BJ (cell line): Measurements from ENCODE around the gene NF1. TPM values are rescaled to one million over a fixed set of nuclear protein-coding genes. Genes with fewer than 3 reads are reported as not detected.

ENCODE experiments used
- CTCF ChIA-PET: fragments of 350-600 bp; formaldehyde crosslinking; extraction: SDS; loops from one replicate; lab custom pipeline; 2021; ENCODE audit warnings: antibody characterized with exemption, inconsistent platforms; lab: Yijun Ruan, JAX
- POLR2A ChIA-PET: fragments of 300-600 bp; sonication (Branson Sonifier 250); formaldehyde crosslinking; extraction: SDS; loops from one replicate; lab custom pipeline; 2021; ENCODE audit warnings: antibody characterized with exemption; lab: Charles Lee
- DNase-seq: peaks from one replicate; pipeline ENCODE4 v3.0.0-alpha.2; 2011; ENCODE audit warnings: low read depth
- H3K27me3 ChIP-seq: 2 replicates; pipeline ENCODE4 v1.6.0; 2011; ENCODE audit warnings: low read length; ENCODE audit not compliant: control insufficient read depth, insufficient read depth
- H3K36me3 ChIP-seq: 2 replicates; pipeline ENCODE4 v1.5.1; 2011; ENCODE audit warnings: low read length; ENCODE audit not compliant: control insufficient read depth, insufficient read depth
- H3K4me3 ChIP-seq: 2 replicates; pipeline ENCODE4 v1.5.1; 2011; ENCODE audit warnings: low read depth, mild to moderate bottlenecking, control low read depth, low read length
- polyA plus RNA-seq: library from polyadenylated mRNA; depleted of rRNA; stranded (reverse); fragments of >200 nt; gene quantifications from 2 replicates; pipeline ENCODE4 v1.2.3, GENCODE V29; 2011
- TF ChIP-seq, protein P1 (sequence below): IDR thresholded peaks from 2 replicates; pipeline ENCODE4 v1.5.1; 2011; ENCODE audit warnings: low read depth, mild to moderate bottlenecking, control low read depth, inconsistent platforms, low read length, moderate library complexity; ENCODE audit not compliant: insufficient read depth

The NF1 gene
- polyA plus RNA-seq, 1 experiment = 29.3 TPM

- no peaks in the 10 kb centered on the region for H3K36me3 ChIP-seq
- no peaks in the 10 kb centered on the region for H3K27me3 ChIP-seq
- ChIA-PET CTCF (interaction anchor here (1.2 kb wide), 1 partner anchor 8 kb away, joined by 5 read pairs; no protein-coding TSS in a partner anchor), POLR2A (interaction anchor here (0.5 kb wide), 1 partner anchor 53 kb away, joined by 3 read pairs; no protein-coding TSS in a partner anchor)
- H3K4me3 ChIP-seq = peak overlapping the region; percentile 99
- no peak for DNase-seq
- TF ChIP-seq, protein P1, sequence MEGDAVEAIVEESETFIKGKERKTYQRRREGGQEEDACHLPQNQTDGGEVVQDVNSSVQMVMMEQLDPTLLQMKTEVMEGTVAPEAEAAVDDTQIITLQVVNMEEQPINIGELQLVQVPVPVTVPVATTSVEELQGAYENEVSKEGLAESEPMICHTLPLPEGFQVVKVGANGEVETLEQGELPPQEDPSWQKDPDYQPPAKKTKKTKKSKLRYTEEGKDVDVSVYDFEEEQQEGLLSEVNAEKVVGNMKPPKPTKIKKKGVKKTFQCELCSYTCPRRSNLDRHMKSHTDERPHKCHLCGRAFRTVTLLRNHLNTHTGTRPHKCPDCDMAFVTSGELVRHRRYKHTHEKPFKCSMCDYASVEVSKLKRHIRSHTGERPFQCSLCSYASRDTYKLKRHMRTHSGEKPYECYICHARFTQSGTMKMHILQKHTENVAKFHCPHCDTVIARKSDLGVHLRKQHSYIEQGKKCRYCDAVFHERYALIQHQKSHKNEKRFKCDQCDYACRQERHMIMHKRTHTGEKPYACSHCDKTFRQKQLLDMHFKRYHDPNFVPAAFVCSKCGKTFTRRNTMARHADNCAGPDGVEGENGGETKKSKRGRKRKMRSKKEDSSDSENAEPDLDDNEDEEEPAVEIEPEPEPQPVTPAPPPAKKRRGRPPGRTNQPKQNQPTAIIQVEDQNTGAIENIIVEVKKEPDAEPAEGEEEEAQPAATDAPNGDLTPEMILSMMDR = no peak
These were observed 744 bp upstream of the NF1 start for GRCh38 chr17:31093866-31094599.

- no peak for DNase-seq
- ChIA-PET POLR2A (no interaction called here), CTCF (interaction anchor here (0.9 to 1.2 kb wide), 4 partner anchors 10 to 83 kb away, joined by 3 to 5 read pairs (median 3); no protein-coding TSS in a partner anchor)
These were observed 694 bp downstream of the NF1 start for GRCh38 chr17:31095236-31096105.

DNA sequence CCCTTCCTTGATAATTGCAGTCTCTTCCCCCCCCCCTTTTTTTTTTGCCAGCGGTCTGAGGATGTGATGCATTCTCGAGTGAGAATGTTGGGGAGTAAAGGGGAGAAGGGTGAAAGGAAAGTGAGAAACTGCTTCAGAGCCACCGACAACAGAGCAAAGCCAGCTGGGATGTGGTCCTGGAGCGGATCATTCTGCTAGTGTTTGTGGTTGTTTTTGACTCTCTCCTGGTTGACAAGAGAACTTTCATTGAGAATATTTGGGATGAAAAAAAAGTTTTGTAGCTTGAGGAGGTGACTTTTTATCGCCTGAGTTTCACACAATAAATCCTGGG lies 1.3 kb downstream of the NF1 start:
- ChIA-PET CTCF (interaction anchor here (0.9 to 1.1 kb wide), 2 partner anchors 12 to 83 kb away, joined by 3 read pairs; no protein-coding TSS in a partner anchor), POLR2A (interaction anchor here (0.6 kb wide), 1 partner anchor 60 kb away, joined by 3 read pairs; no protein-coding TSS in a partner anchor)
- DNase-seq = no peak
- TF ChIP-seq, protein P1 = no peak
- H3K4me3 ChIP-seq = peak overlapping the region; percentile 99
- H3K36me3 ChIP-seq = no peaks in the 10 kb centered on the region
- no peaks in the 10 kb centered on the region for H3K27me3 ChIP-seq

More at GRCh38 chr17:31095236-31096105, 694 bp downstream of the NF1 start:
- no peaks in the 10 kb centered on the region for H3K36me3 ChIP-seq
- H3K27me3 ChIP-seq = no peaks in the 10 kb centered on the region
- TF ChIP-seq, protein P1 = no peak
- H3K4me3 ChIP-seq = peak overlapping the region; percentile 99

GRCh38 chr17:31099016-31099415 lies 4.2 kb downstream of the NF1 start:
- CTCF ChIA-PET = interaction anchor here (0.9 to 1.2 kb wide), 2 partner anchors 9 to 11 kb away, joined by 3 to 4 read pairs; no protein-coding TSS in a partner anchor
- POLR2A ChIA-PET = interaction anchor here (0.6 kb wide), 1 partner anchor 1944 kb away, joined by 3 read pairs; no protein-coding TSS in a partner anchor
- no peak for DNase-seq

More at GRCh38 chr17:31099016-31099415, 4.2 kb downstream of the NF1 start:
- H3K27me3 ChIP-seq = no peaks in the 10 kb centered on the region
- no peak overlapping the region for H3K4me3 ChIP-seq
- no peaks in the 10 kb centered on the region for H3K36me3 ChIP-seq
- TF ChIP-seq, protein P1 = no peak
